ENCODE data around the gene RALGPS2. TPM values are rescaled to one million over a fixed set of nuclear protein-coding genes. Genes with fewer than 3 reads are reported as not detected.
A peak's percentile ranks its signal among the peaks of the same experiment; 100 is the strongest.

Gene RALGPS2
- total and polyA plus RNA-seq, 10 donors: 25.6 to 118 (median 77.2) TPM

GRCh38 chr1:178941849-178942248, 216.8 kb downstream of the RALGPS2 start:
- Histone ChIP-seq H3K4me3 (no peak overlapping the region), H3K9me3 (no peaks in the 10 kb centered on the region), H3K4me1 (peaks cover 0 to 15% (median 2%) of the 10 kb centered on the region in 6 donors), H3K27ac (no peak overlapping the region), H3K27me3 (replicated peaks in 1 of 7) (peaks cover 0 to 5% (median 0%) of the 10 kb centered on the region in 7 donors), H3K36me3 (no peaks in the 10 kb centered on the region)
- peak; percentile 54 for DNase-seq
- no peak for TF ChIP-seq POLR2A (IDR thresholded peaks at IDR 0.05)
- intact Hi-C loops (cut with DNase I; ENCODE audit: low total_unique reads): no loop called here
- WGBS, 5 donors: 82 to 90% (median 87%) methylated on average over 14 of the region's 14 CpGs

- peaks cover 0 to 5% (median 0%) of the 10 kb centered on the region in 7 donors for H3K27me3 ChIP-seq (replicated peaks in 1 of 7)
- TF ChIP-seq CTCF (IDR thresholded peaks at IDR 0.05 in 8 of 11, conservative IDR thresholded peaks at IDR 0.05 in 3 of 11) (no peak), POLR2A (IDR thresholded peaks at IDR 0.05) (no peak), POLR2AphosphoS5 (IDR thresholded peaks at IDR 0.05) (no peak)
- no peak overlapping the region for H3K4me3 ChIP-seq
- no peak overlapping the region for H3K27ac ChIP-seq
- 55 to 72% (median 61%) methylated on average over 13 to 15 of the region's 15 CpGs for WGBS, 5 donors
- no peak for DNase-seq
- H3K4me1 ChIP-seq: peaks cover 0 to 15% (median 2%) of the 10 kb centered on the region in 6 donors
- H3K9me3 ChIP-seq: no peaks in the 10 kb centered on the region
- no peaks in the 10 kb centered on the region for H3K36me3 ChIP-seq
- intact Hi-C loops (cut with DNase I; ENCODE audit: low total_unique reads): no loop called here
These were observed 217.5 kb downstream of the RALGPS2 start for GRCh38 chr1:178942285-178943198.

GRCh38 chr1:178944729-178945128, 219.7 kb downstream of the RALGPS2 start:
- Histone ChIP-seq H3K4me1 (peaks cover 0 to 4% (median 0%) of the 10 kb centered on the region in 6 donors), H3K4me3 (no peak overlapping the region), H3K36me3 (no peaks in the 10 kb centered on the region), H3K27me3 (replicated peaks in 1 of 7) (peaks cover 0 to 5% (median 0%) of the 10 kb centered on the region in 7 donors), H3K27ac (no peak overlapping the region), H3K9me3 (no peaks in the 10 kb centered on the region)
- intact Hi-C loops (cut with DNase I; ENCODE audit: low total_unique reads): no loop called here
- no peak for DNase-seq
- TF ChIP-seq POLR2AphosphoS5 (IDR thresholded peaks at IDR 0.05) (no peak), CTCF (IDR thresholded peaks at IDR 0.05 in 8 of 11, conservative IDR thresholded peaks at IDR 0.05 in 3 of 11) (no peak), POLR2A (IDR thresholded peaks at IDR 0.05) (no peak)
- WGBS, 5 donors: 90 to 96% (median 92%) methylated on average over 8 of the region's 8 CpGs

- WGBS, 5 donors: 54 to 68% (median 63%) methylated on average over 8 to 17 of the region's 17 CpGs
- Histone ChIP-seq H3K9me3 (no peaks in the 10 kb centered on the region), H3K4me1 (peaks cover 0 to 4% (median 0%) of the 10 kb centered on the region in 6 donors), H3K27me3 (replicated peaks in 1 of 7) (peaks cover 0 to 5% (median 0%) of the 10 kb centered on the region in 7 donors), H3K36me3 (no peaks in the 10 kb centered on the region), H3K4me3 (no peak overlapping the region), H3K27ac (no peak overlapping the region)
- TF ChIP-seq CTCF (IDR thresholded peaks at IDR 0.05 in 8 of 11, conservative IDR thresholded peaks at IDR 0.05 in 3 of 11): no peak
- TF ChIP-seq POLR2AphosphoS5 (IDR thresholded peaks at IDR 0.05): no peak
- TF ChIP-seq POLR2A (IDR thresholded peaks at IDR 0.05): no peak
- intact Hi-C loops (cut with DNase I; ENCODE audit: low total_unique reads): no loop called here
- DNase-seq: peak; percentile 66
These were observed 220.8 kb downstream of the RALGPS2 start for GRCh38 chr1:178945763-178946266.

Measured in spleen (tissue), 11 donors.